ENCODE measurements around the gene EPM2A.

DNA sequence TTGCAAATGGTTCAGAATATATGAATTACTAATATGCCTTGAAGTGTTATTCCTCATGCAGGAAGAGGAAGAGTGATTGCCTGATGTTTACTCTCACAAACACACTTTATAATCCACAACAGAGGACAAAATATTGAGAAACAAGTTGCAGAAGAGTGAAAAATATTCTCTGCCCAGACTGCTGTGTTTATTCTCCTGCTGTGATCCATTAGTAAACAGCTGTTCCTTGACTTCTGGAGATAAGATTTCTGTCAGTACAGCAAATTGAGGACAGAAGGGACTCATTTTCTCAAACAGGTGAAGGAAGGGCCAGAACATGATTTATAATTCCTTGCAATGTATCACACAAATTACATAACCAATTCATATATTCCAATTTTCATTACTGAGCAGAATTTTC lies 148.0 kb downstream of the EPM2A start:
- TF ChIP-seq, protein P1, sequence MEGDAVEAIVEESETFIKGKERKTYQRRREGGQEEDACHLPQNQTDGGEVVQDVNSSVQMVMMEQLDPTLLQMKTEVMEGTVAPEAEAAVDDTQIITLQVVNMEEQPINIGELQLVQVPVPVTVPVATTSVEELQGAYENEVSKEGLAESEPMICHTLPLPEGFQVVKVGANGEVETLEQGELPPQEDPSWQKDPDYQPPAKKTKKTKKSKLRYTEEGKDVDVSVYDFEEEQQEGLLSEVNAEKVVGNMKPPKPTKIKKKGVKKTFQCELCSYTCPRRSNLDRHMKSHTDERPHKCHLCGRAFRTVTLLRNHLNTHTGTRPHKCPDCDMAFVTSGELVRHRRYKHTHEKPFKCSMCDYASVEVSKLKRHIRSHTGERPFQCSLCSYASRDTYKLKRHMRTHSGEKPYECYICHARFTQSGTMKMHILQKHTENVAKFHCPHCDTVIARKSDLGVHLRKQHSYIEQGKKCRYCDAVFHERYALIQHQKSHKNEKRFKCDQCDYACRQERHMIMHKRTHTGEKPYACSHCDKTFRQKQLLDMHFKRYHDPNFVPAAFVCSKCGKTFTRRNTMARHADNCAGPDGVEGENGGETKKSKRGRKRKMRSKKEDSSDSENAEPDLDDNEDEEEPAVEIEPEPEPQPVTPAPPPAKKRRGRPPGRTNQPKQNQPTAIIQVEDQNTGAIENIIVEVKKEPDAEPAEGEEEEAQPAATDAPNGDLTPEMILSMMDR (IDR thresholded peaks at IDR 0.05) = no peak
- TF ChIP-seq, protein P2, sequence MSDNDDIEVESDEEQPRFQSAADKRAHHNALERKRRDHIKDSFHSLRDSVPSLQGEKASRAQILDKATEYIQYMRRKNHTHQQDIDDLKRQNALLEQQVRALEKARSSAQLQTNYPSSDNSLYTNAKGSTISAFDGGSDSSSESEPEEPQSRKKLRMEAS (IDR thresholded peaks at IDR 0.05) = no peak
- TF ChIP-seq POLR2A (IDR thresholded peaks at IDR 0.05; ENCODE audit: low read length) (no peak), SMC3 (IDR thresholded peaks at IDR 0.05) (no peak), EHMT2 (IDR thresholded peaks at IDR 0.05; ENCODE audit: low read depth) (no peak), POLR2AphosphoS2 (conservative IDR thresholded peaks at IDR 0.05; ENCODE audit: low read length) (no peak)
- TF ChIP-seq, protein P3, sequence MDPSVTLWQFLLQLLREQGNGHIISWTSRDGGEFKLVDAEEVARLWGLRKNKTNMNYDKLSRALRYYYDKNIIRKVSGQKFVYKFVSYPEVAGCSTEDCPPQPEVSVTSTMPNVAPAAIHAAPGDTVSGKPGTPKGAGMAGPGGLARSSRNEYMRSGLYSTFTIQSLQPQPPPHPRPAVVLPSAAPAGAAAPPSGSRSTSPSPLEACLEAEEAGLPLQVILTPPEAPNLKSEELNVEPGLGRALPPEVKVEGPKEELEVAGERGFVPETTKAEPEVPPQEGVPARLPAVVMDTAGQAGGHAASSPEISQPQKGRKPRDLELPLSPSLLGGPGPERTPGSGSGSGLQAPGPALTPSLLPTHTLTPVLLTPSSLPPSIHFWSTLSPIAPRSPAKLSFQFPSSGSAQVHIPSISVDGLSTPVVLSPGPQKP (IDR thresholded peaks at IDR 0.05; ENCODE audit: low read depth, low read length) = no peak

All from A549 (cell line).